H9 (cell line): ENCODE measurements around the gene NAA30. TPM values are rescaled to one million over a fixed set of nuclear protein-coding genes. Genes with fewer than 3 reads are reported as not detected.

Experiments
- DNase-seq: peaks from one replicate; pipeline ENCODE4 v3.0.0-alpha.2; 2017
- H2AFZ ChIP-seq: one replicate; pipeline ENCODE4 v1.6.1; 2013; ENCODE audit warnings: mild to moderate bottlenecking, low read length, control low read depth, moderate library complexity
- H2AK5ac ChIP-seq: 2 replicates; pipeline ENCODE4 v1.6.1; 2013; ENCODE audit warnings: low read length, control low read depth, mixed read lengths; ENCODE audit not compliant: insufficient read length
- H2BK120ac ChIP-seq: one replicate; pipeline ENCODE4 v1.6.1; 2013; ENCODE audit warnings: low read depth, mild to moderate bottlenecking, low read length, control low read depth, inconsistent platforms; ENCODE audit not compliant: poor library complexity, severe bottlenecking
- H2BK12ac ChIP-seq: 2 replicates; pipeline ENCODE4 v1.6.1; 2013; ENCODE audit warnings: low read length, control low read depth, mixed read lengths, low read depth; ENCODE audit not compliant: insufficient read length
- H2BK15ac ChIP-seq: 2 replicates; pipeline ENCODE4 v1.6.1; 2013; ENCODE audit warnings: low read depth, low read length, control low read depth
- H2BK20ac ChIP-seq: one replicate; pipeline ENCODE4 v1.6.1; 2013; ENCODE audit warnings: low read depth, mild to moderate bottlenecking, low read length, control low read depth, inconsistent platforms; ENCODE audit not compliant: poor library complexity, severe bottlenecking
- H2BK5ac ChIP-seq: 2 replicates; pipeline ENCODE4 v1.6.1; 2013; ENCODE audit warnings: low read length, control low read depth, mixed read lengths; ENCODE audit not compliant: insufficient read length
- H3K14ac ChIP-seq: 2 replicates; pipeline ENCODE4 v1.6.1; 2013; ENCODE audit warnings: low read length, control low read depth; ENCODE audit not compliant: insufficient read depth
- H3K18ac ChIP-seq: 2 replicates; pipeline ENCODE4 v1.6.1; 2013; ENCODE audit warnings: low read depth, mild to moderate bottlenecking, mixed read lengths, low read length, control low read depth; ENCODE audit not compliant: insufficient read length
- H3K23ac ChIP-seq: 2 replicates; pipeline ENCODE4 v1.6.1; 2013; ENCODE audit warnings: low read length, control low read depth, mixed read lengths, low read depth; ENCODE audit not compliant: insufficient read length
- H3K23me2 ChIP-seq: 2 replicates; pipeline ENCODE4 v1.6.1; 2013; ENCODE audit warnings: low read depth, mild to moderate bottlenecking, mixed read lengths, low read length, control low read depth; ENCODE audit not compliant: insufficient read length, poor library complexity, severe bottlenecking
- H3K27ac ChIP-seq: 2 replicates; pipeline ENCODE4 v1.5.1; 2013; ENCODE audit warnings: low read length, control low read depth, mixed read lengths, low read depth; ENCODE audit not compliant: insufficient read length
- H3K27me3 ChIP-seq: 2 replicates; pipeline ENCODE4 v1.6.1; 2013; ENCODE audit warnings: low read length, control low read depth, inconsistent platforms; ENCODE audit not compliant: insufficient read depth
- H3K4ac ChIP-seq: 2 replicates; pipeline ENCODE4 v1.6.1; 2013; ENCODE audit warnings: low read depth, mild to moderate bottlenecking, control low read depth, inconsistent platforms, low read length, moderate library complexity
- H3K4me1 ChIP-seq: 2 replicates; pipeline ENCODE4 v1.6.1; 2013; ENCODE audit warnings: low read length, control low read depth, inconsistent platforms; ENCODE audit not compliant: insufficient read depth
- H3K4me2 ChIP-seq: 2 replicates; pipeline ENCODE4 v1.6.1; 2013; ENCODE audit warnings: low read length, control low read depth, mixed read lengths; ENCODE audit not compliant: insufficient read length, insufficient read depth
- H3K56ac ChIP-seq: 2 replicates; pipeline ENCODE4 v1.6.1; 2013; ENCODE audit warnings: low read depth, mild to moderate bottlenecking, mixed read lengths, low read length, control low read depth; ENCODE audit not compliant: insufficient read length
- H3K79me1 ChIP-seq: 2 replicates; pipeline ENCODE4 v1.6.1; 2013; ENCODE audit warnings: low read depth, mild to moderate bottlenecking, moderate library complexity, low read length, control low read depth, inconsistent platforms; ENCODE audit not compliant: insufficient read depth, poor library complexity, severe bottlenecking
- H3K79me2 ChIP-seq: 2 replicates; pipeline ENCODE4 v1.6.1; 2013; ENCODE audit warnings: low read length, control low read depth, inconsistent platforms; ENCODE audit not compliant: insufficient read depth
- H3K9ac ChIP-seq: 2 replicates; pipeline ENCODE4 v1.6.1; 2013; ENCODE audit warnings: low read length, control low read depth, mixed read lengths; ENCODE audit not compliant: insufficient read length; ENCODE audit errors: extremely low read depth
- H3K9me3 ChIP-seq: one replicate; pipeline ENCODE4 v1.6.1; 2013; ENCODE audit warnings: low read depth, low read length, inconsistent platforms; ENCODE audit not compliant: control insufficient read depth
- H3T11ph ChIP-seq: one replicate; pipeline ENCODE4 v1.6.1; 2013; ENCODE audit warnings: mild to moderate bottlenecking, low read length, control low read depth, inconsistent platforms
- H4K20me1 ChIP-seq: one replicate; pipeline ENCODE4 v1.6.1; 2013; ENCODE audit not compliant: control insufficient read depth, insufficient read length, insufficient read depth
- H4K5ac ChIP-seq: 2 replicates; pipeline ENCODE4 v1.6.1; 2013; ENCODE audit warnings: low read depth, mild to moderate bottlenecking, mixed read lengths, low read length, control low read depth; ENCODE audit not compliant: insufficient read length
- H4K8ac ChIP-seq: replicated peaks from 2 replicates; pipeline ENCODE4 v1.6.1; 2013; ENCODE audit warnings: low read length, control low read depth, mixed read lengths, low read depth; ENCODE audit not compliant: insufficient read length
- H4K91ac ChIP-seq: 2 replicates; pipeline ENCODE4 v1.6.1; 2013; ENCODE audit warnings: low read depth, mild to moderate bottlenecking, moderate library complexity, mixed read lengths, low read length, control low read depth; ENCODE audit not compliant: insufficient read length
- H3K27ac Mint-ChIP-seq, 3 experiments: 2 replicates in 2 of 3; 3 replicates in 1 of 3; pipeline ENCODE4 v1.8.0; 2020 to 2021; ENCODE audit warnings: mixed read lengths in 3 of 3, mild to moderate bottlenecking in 1 of 3, moderate library complexity in 1 of 3
- H3K27me3 Mint-ChIP-seq: 2 replicates; pipeline ENCODE4 v1.8.0; 2021; ENCODE audit warnings: low read depth, mild to moderate bottlenecking, moderate library complexity, mixed read lengths
- H3K36me3 Mint-ChIP-seq, 3 experiments: 2 replicates in 2 of 3; 3 replicates in 1 of 3; pipeline ENCODE4 v1.8.0; 2020 to 2021; ENCODE audit warnings: low read depth in 3 of 3, mixed read lengths in 3 of 3; ENCODE audit not compliant: insufficient read depth in 1 of 3
- H3K4me1 Mint-ChIP-seq, 2 experiments: 2 replicates each; pipeline ENCODE4 v1.8.0; 2020; ENCODE audit warnings: mixed read lengths in 2 of 2
- H3K4me3 Mint-ChIP-seq, 2 experiments: 2 replicates in 1 of 2; 3 replicates in 1 of 2; pipeline ENCODE4 v1.8.0; 2020 to 2021; ENCODE audit warnings: mild to moderate bottlenecking in 2 of 2, mixed read lengths in 2 of 2, moderate library complexity in 1 of 2
- H3K9me3 Mint-ChIP-seq, 2 experiments: 2 replicates in 1 of 2; 3 replicates in 1 of 2; pipeline ENCODE4 v1.8.0; 2020; ENCODE audit warnings: mild to moderate bottlenecking in 2 of 2, mixed read lengths in 2 of 2, moderate library complexity in 1 of 2
- WGBS: extraction: QIAGEN DNeasy Blood & Tissue Kit; methylation state at CpG from one replicate; pipeline ENCODE4 v1.1.7; 2013; ENCODE audit warnings: missing lambda C conversion rate, low lambda C conversion rate, mixed read lengths; ENCODE audit not compliant: insufficient read length; ENCODE audit errors: extremely low coverage; 5-methylcytosine and 5-hydroxymethylcytosine counted together
- total RNA-seq: library from RNA; stranded (reverse); gene quantifications from 2 replicates; pipeline ENCODE4 v1.2.1, GENCODE V29; 2021
- TF ChIP-seq, protein P1 (sequence below): fragments of 200-600 bp; sonication (generic); conservative IDR thresholded peaks from 3 replicates; pipeline ENCODE4 v1.8.0; 2021; ENCODE audit warnings: antibody characterized with exemption, mild to moderate bottlenecking

NAA30 gene
- total RNA-seq, 1 experiment from 2014 or later: 20.9 TPM

DNA sequence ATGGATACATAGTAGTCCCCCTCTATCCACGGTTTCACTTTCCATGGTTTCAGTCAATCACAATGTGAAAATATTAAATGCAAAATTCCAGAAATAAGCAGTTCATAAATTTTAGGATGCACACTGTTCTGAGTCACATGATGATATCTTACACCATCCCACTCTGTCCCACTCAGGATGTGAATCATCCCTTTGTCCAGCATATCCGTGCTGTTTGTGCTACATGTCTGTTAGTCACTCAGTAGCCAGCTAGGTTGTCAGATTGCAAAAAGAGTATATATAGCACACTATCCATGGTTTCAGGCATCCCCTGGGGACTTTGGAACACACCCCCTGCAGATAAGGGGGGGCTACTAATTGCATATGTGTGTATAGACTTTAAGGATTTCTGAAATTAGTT is 8.1 kb upstream of the NAA30 start:
- Histone ChIP-seq H2AFZ (no peak overlapping the region), H2BK120ac (no peak overlapping the region), H3K18ac (no peak overlapping the region), H4K5ac (no peak overlapping the region), H3K79me1 (no peaks in the 10 kb centered on the region), H3K14ac (no peak overlapping the region), H3K9me3 (no peaks in the 10 kb centered on the region), H3K23me2 (no peaks in the 10 kb centered on the region), H2BK20ac (no peak overlapping the region), H2AK5ac (no peak overlapping the region), H4K91ac (no peak overlapping the region), H3K4ac (no peak overlapping the region), H4K8ac (no peak overlapping the region), H3K27ac (no peak overlapping the region), H2BK5ac (no peak overlapping the region), H3K9ac (no peak overlapping the region), H3K56ac (no peak overlapping the region), H4K20me1 (no peaks in the 10 kb centered on the region), H3K79me2 (no peaks in the 10 kb centered on the region), H2BK15ac (no peak overlapping the region), H3K23ac (no peak overlapping the region), H3K4me2 (no peak overlapping the region), H2BK12ac (no peak overlapping the region), H3K4me1 (no peaks in the 10 kb centered on the region; the same call in none of the 2 replicates), H3K27me3 (no peaks in the 10 kb centered on the region; the same call in 1 of the 2 replicates), H3T11ph (no peak overlapping the region)
- H3K27me3 Mint-ChIP-seq: peaks cover 58% of the 10 kb centered on the region
- TF ChIP-seq, protein P1, sequence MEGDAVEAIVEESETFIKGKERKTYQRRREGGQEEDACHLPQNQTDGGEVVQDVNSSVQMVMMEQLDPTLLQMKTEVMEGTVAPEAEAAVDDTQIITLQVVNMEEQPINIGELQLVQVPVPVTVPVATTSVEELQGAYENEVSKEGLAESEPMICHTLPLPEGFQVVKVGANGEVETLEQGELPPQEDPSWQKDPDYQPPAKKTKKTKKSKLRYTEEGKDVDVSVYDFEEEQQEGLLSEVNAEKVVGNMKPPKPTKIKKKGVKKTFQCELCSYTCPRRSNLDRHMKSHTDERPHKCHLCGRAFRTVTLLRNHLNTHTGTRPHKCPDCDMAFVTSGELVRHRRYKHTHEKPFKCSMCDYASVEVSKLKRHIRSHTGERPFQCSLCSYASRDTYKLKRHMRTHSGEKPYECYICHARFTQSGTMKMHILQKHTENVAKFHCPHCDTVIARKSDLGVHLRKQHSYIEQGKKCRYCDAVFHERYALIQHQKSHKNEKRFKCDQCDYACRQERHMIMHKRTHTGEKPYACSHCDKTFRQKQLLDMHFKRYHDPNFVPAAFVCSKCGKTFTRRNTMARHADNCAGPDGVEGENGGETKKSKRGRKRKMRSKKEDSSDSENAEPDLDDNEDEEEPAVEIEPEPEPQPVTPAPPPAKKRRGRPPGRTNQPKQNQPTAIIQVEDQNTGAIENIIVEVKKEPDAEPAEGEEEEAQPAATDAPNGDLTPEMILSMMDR: no peak
- H3K36me3 Mint-ChIP-seq: no peaks in the 10 kb centered on the region
- H3K4me3 Mint-ChIP-seq: no peak overlapping the region
- H3K27ac Mint-ChIP-seq: no peak overlapping the region
- no peak for DNase-seq
- no peaks in the 10 kb centered on the region for H3K9me3 Mint-ChIP-seq
- whole genome bisulfite sequencing: no CpG with 5 or more reads among the region's 2 CpGs
- peaks cover 9 to 12% of the 10 kb centered on the region in 2 experiments for H3K4me1 Mint-ChIP-seq
